Effector memory CD8-positive, alpha-beta T cell (primary cell): ENCODE measurements around the gene TMEM247.

Experiments
- ATAC-seq: fragments of 150-1000 bp; cut with Tn5 transposase; replicated peaks from 2 replicates; pipeline ENCODE4 v1.10.0; 2021; ENCODE audit warnings: mild to moderate bottlenecking, moderate library complexity
- DNase-seq, 3 experiments: peaks; one replicate each; pipeline ENCODE4 v3.0.0; 2021
- H3K27ac Mint-ChIP-seq, 2 donors: one replicate each; pipeline ENCODE4 v1.8.0; 2022; ENCODE audit warnings: mild to moderate bottlenecking in 2 of 2, mixed read lengths in 2 of 2, moderate library complexity in 2 of 2
- H3K27me3 Mint-ChIP-seq, 2 donors: one replicate each; pipeline ENCODE4 v1.8.0; 2022; ENCODE audit warnings: mixed read lengths in 2 of 2
- H3K36me3 Mint-ChIP-seq: one replicate; pipeline ENCODE4 v1.8.0; 2022; ENCODE audit warnings: mild to moderate bottlenecking, moderate library complexity, mixed read lengths; ENCODE audit not compliant: insufficient read depth
- H3K4me1 Mint-ChIP-seq, 2 donors: one replicate each; pipeline ENCODE4 v1.8.0; 2022; ENCODE audit warnings: low read depth in 2 of 2, mixed read lengths in 2 of 2
- H3K4me3 Mint-ChIP-seq, 2 donors: one replicate each; pipeline ENCODE4 v1.8.0; 2022; ENCODE audit warnings: mild to moderate bottlenecking in 2 of 2, mixed read lengths in 2 of 2, moderate library complexity in 2 of 2
- H3K9me3 Mint-ChIP-seq, 2 donors: one replicate each; pipeline ENCODE4 v1.8.0; 2022; ENCODE audit warnings: mixed read lengths in 2 of 2

TMEM247 gene

GRCh38 chr2:46486436-46486835, 7.1 kb downstream of the TMEM247 start:
- Mint-ChIP-seq H3K4me3 (no peak overlapping the region), H3K27me3 (peaks cover 0 to 16% of the 10 kb centered on the region in 2 donors), H3K9me3 (no peaks in the 10 kb centered on the region), H3K4me1 (no peaks in the 10 kb centered on the region), H3K27ac (no peak overlapping the region), H3K36me3 (no peaks in the 10 kb centered on the region)
- DNase-seq (no peak), ATAC-seq (no peak)

GRCh38 chr2:46487667-46488335, 8.4 kb downstream of the TMEM247 start:
- Mint-ChIP-seq H3K4me1 (no peaks in the 10 kb centered on the region), H3K36me3 (no peaks in the 10 kb centered on the region), H3K9me3 (no peaks in the 10 kb centered on the region), H3K4me3 (no peak overlapping the region), H3K27ac (no peak overlapping the region), H3K27me3 (peaks cover 0 to 16% of the 10 kb centered on the region in 2 donors)
- no peak for ATAC-seq
- no peak for DNase-seq

- Mint-ChIP-seq H3K4me1 (peaks cover 0 to 5% of the 10 kb centered on the region in 2 donors), H3K27me3 (peaks cover 0 to 16% of the 10 kb centered on the region in 2 donors), H3K36me3 (no peaks in the 10 kb centered on the region), H3K9me3 (no peaks in the 10 kb centered on the region), H3K27ac (no peak overlapping the region), H3K4me3 (no peak overlapping the region)
- no peak for ATAC-seq
- no peak for DNase-seq
These were observed 9.0 kb downstream of the TMEM247 start for GRCh38 chr2:46488389-46488788.

- peaks cover 0 to 12% of the 10 kb centered on the region in 2 donors for H3K4me1 Mint-ChIP-seq
- H3K36me3 Mint-ChIP-seq, result no peaks in the 10 kb centered on the region
- no peak for DNase-seq
- H3K27me3 Mint-ChIP-seq, result peaks cover 0 to 14% of the 10 kb centered on the region in 2 donors
- H3K4me3 Mint-ChIP-seq, result no peak overlapping the region
- H3K27ac Mint-ChIP-seq, result no peak overlapping the region
- H3K9me3 Mint-ChIP-seq, result no peaks in the 10 kb centered on the region
- ATAC-seq, result no peak
These were observed 10.2 kb downstream of the TMEM247 start for GRCh38 chr2:46489423-46490174.

GRCh38 chr2:46490521-46491141, 11.3 kb downstream of the TMEM247 start:
- H3K9me3 Mint-ChIP-seq, result no peaks in the 10 kb centered on the region
- no peak overlapping the region for H3K4me3 Mint-ChIP-seq
- H3K27ac Mint-ChIP-seq, result no peak overlapping the region
- H3K27me3 Mint-ChIP-seq, result peaks cover 0 to 4% of the 10 kb centered on the region in 2 donors
- DNase-seq (no peak), ATAC-seq (no peak)
- no peaks in the 10 kb centered on the region for H3K36me3 Mint-ChIP-seq
- peaks cover 0 to 12% of the 10 kb centered on the region in 2 donors for H3K4me1 Mint-ChIP-seq

- Mint-ChIP-seq H3K4me3 (no peak overlapping the region), H3K36me3 (no peaks in the 10 kb centered on the region), H3K27ac (no peak overlapping the region), H3K9me3 (no peaks in the 10 kb centered on the region), H3K4me1 (peaks cover 0 to 12% of the 10 kb centered on the region in 2 donors), H3K27me3 (no peaks in the 10 kb centered on the region)
- DNase-seq, result no peak
- no peak for ATAC-seq
These were observed 12.9 kb downstream of the TMEM247 start for GRCh38 chr2:46492301-46492700.

GRCh38 chr2:46493241-46493970, 14.0 kb downstream of the TMEM247 start:
- Mint-ChIP-seq H3K27ac (peak overlapping the region in 1 of 2 donors; percentile 92), H3K27me3 (no peaks in the 10 kb centered on the region), H3K4me1 (peaks cover 0 to 12% of the 10 kb centered on the region in 2 donors), H3K4me3 (peak overlapping the region in 1 of 2 donors; percentile 57), H3K9me3 (no peaks in the 10 kb centered on the region), H3K36me3 (no peaks in the 10 kb centered on the region)
- ATAC-seq (peak; percentile 41), DNase-seq (no peak)

- Mint-ChIP-seq H3K36me3 (no peaks in the 10 kb centered on the region), H3K9me3 (no peaks in the 10 kb centered on the region), H3K4me3 (peak overlapping the region in 1 of 2 donors; percentile 57), H3K4me1 (peaks cover 0 to 14% of the 10 kb centered on the region in 2 donors), H3K27ac (peak overlapping the region in 1 of 2 donors; percentile 92), H3K27me3 (no peaks in the 10 kb centered on the region)
- DNase-seq (no peak), ATAC-seq (no peak)
These were observed 14.5 kb downstream of the TMEM247 start for GRCh38 chr2:46493971-46494250.

- DNase-seq (no peak), ATAC-seq (no peak)
- Mint-ChIP-seq H3K27me3 (no peaks in the 10 kb centered on the region), H3K9me3 (no peaks in the 10 kb centered on the region), H3K4me1 (peaks cover 0 to 16% of the 10 kb centered on the region in 2 donors), H3K27ac (peak overlapping the region in 1 of 2 donors; percentile 54), H3K4me3 (no peak overlapping the region), H3K36me3 (no peaks in the 10 kb centered on the region)
These were observed 15.2 kb downstream of the TMEM247 start for GRCh38 chr2:46494596-46494995.

- H3K9me3 Mint-ChIP-seq, result no peaks in the 10 kb centered on the region
- no peaks in the 10 kb centered on the region for H3K27me3 Mint-ChIP-seq
- peaks cover 6% of the 10 kb centered on the region for H3K36me3 Mint-ChIP-seq
- H3K4me1 Mint-ChIP-seq, result peaks cover 7 to 23% of the 10 kb centered on the region in 2 donors
- H3K4me3 Mint-ChIP-seq, result no peak overlapping the region
- no peak for DNase-seq
- ATAC-seq, result no peak
- peak overlapping the region in 1 of 2 donors; percentile 54 for H3K27ac Mint-ChIP-seq
These were observed 16.1 kb downstream of the TMEM247 start for GRCh38 chr2:46495231-46496030.

- Mint-ChIP-seq H3K4me3 (no peak overlapping the region), H3K4me1 (peaks cover 7 to 23% of the 10 kb centered on the region in 2 donors), H3K9me3 (no peaks in the 10 kb centered on the region), H3K27ac (no peak overlapping the region), H3K27me3 (no peaks in the 10 kb centered on the region), H3K36me3 (peaks cover 6% of the 10 kb centered on the region)
- DNase-seq (no peak), ATAC-seq (no peak)
These were observed 18.4 kb downstream of the TMEM247 start for GRCh38 chr2:46497766-46498165.

GRCh38 chr2:46498681-46499080, 19.3 kb downstream of the TMEM247 start:
- DNase-seq (no peak), ATAC-seq (no peak)
- Mint-ChIP-seq H3K9me3 (no peaks in the 10 kb centered on the region), H3K36me3 (peaks cover 6% of the 10 kb centered on the region), H3K27ac (peak overlapping the region; percentile 94 to 98), H3K27me3 (no peaks in the 10 kb centered on the region), H3K4me3 (peak overlapping the region; percentile 83 to 96), H3K4me1 (peaks cover 7 to 15% of the 10 kb centered on the region in 2 donors)

GRCh38 chr2:46499392-46499785, 20.0 kb downstream of the TMEM247 start:
- H3K4me1 Mint-ChIP-seq, result peaks cover 7 to 11% of the 10 kb centered on the region in 2 donors
- peaks cover 6% of the 10 kb centered on the region for H3K36me3 Mint-ChIP-seq
- H3K27ac Mint-ChIP-seq, result peak overlapping the region; percentile 94 to 98
- no peaks in the 10 kb centered on the region for H3K27me3 Mint-ChIP-seq
- ATAC-seq, result no peak
- peak overlapping the region; percentile 83 to 96 for H3K4me3 Mint-ChIP-seq
- DNase-seq, result no peak
- H3K9me3 Mint-ChIP-seq, result no peaks in the 10 kb centered on the region
